Activated CD4-positive, alpha-beta T cell treated with anti-CD3 and anti-CD28 coated beads, Interleukin-2, amount 10 ng/mL, durations not matched to agents 7 days and 5 days (primary cell): ENCODE results near the gene EED. TPM values are rescaled to one million over a fixed set of nuclear protein-coding genes. Genes with fewer than 3 reads are reported as not detected.
"Not testable (repeated sequence)": the region's sequence is repeated elsewhere in the genome, so short reads cannot be mapped to it uniquely, and the experiment has no call there.

Experiments
- CTCF ChIA-PET: fragments of 350-600 bp; sonication (Branson Sonifier 250); formaldehyde crosslinking; loops from one replicate; lab custom pipeline; 2021; ENCODE audit warnings: antibody characterized with exemption; lab: Charles Lee
- POLR2A ChIA-PET: fragments of 350-600 bp; sonication (Branson Sonifier 250); formaldehyde crosslinking; loops from one replicate; lab custom pipeline; 2021; ENCODE audit warnings: antibody characterized with exemption; lab: Charles Lee
- DNase-seq: peaks from one replicate; pipeline ENCODE4 v3.0.0-alpha.2; 2020
- H3K27ac Mint-ChIP-seq: one replicate; pipeline ENCODE4 v1.8.0; 2021; ENCODE audit warnings: mild to moderate bottlenecking, moderate library complexity, mixed read lengths
- H3K27me3 Mint-ChIP-seq: one replicate; pipeline ENCODE4 v1.8.0; 2021; ENCODE audit warnings: mixed read lengths
- H3K36me3 Mint-ChIP-seq: one replicate; pipeline ENCODE4 v1.8.0; 2021; ENCODE audit warnings: low read depth, mixed read lengths
- H3K4me1 Mint-ChIP-seq: one replicate; pipeline ENCODE4 v1.8.0; 2021; ENCODE audit warnings: mixed read lengths
- H3K4me3 Mint-ChIP-seq: one replicate; pipeline ENCODE4 v1.8.0; 2021; ENCODE audit warnings: mild to moderate bottlenecking, moderate library complexity, mixed read lengths
- H3K9me3 Mint-ChIP-seq: one replicate; pipeline ENCODE4 v1.8.0; 2021; ENCODE audit warnings: mixed read lengths
- total RNA-seq, 2 experiments: library from RNA; stranded (reverse); gene quantifications; one replicate each; pipeline ENCODE4 v1.2.3, GENCODE V29; 2021

The EED gene
- total RNA-seq, 2 experiments from 2014 or later: 46.3 to 50.3 TPM

- Mint-ChIP-seq H3K36me3 (peaks cover 9% of the 10 kb centered on the region), H3K4me3 (no peak overlapping the region), H3K9me3 (no peaks in the 10 kb centered on the region), H3K27me3 (no peaks in the 10 kb centered on the region), H3K4me1 (peaks cover 54% of the 10 kb centered on the region), H3K27ac (no peak overlapping the region)
- ChIA-PET POLR2A (interaction anchor here (1.0 kb wide), 1 partner anchor 44 kb away, joined by 3 read pairs; the partner anchor contains the start of gene EED), CTCF (interaction anchor here (0.6 to 2.1 kb wide), 4 partner anchors 11 to 308 kb away, joined by 3 to 4 read pairs (median 4); no protein-coding TSS in a partner anchor)
- no peak for DNase-seq
These were observed 44.4 kb downstream of the EED start for GRCh38 chr11:86288776-86289507.

GRCh38 chr11:86289508-86290280 is 45.1 kb downstream of the EED start:
- H3K4me1 Mint-ChIP-seq: peaks cover 56% of the 10 kb centered on the region
- not testable (repeated sequence) for H3K27ac Mint-ChIP-seq, DNase-seq, H3K36me3 Mint-ChIP-seq, H3K9me3 Mint-ChIP-seq, H3K27me3 Mint-ChIP-seq, H3K4me3 Mint-ChIP-seq
- POLR2A ChIA-PET: interaction anchor here (1.0 kb wide), 1 partner anchor 45 kb away, joined by 3 read pairs; the partner anchor contains the start of gene EED
- CTCF ChIA-PET: interaction anchor here (2.1 kb wide), 1 partner anchor 11 kb away, joined by 4 read pairs; no protein-coding TSS in a partner anchor

- H3K27me3 Mint-ChIP-seq: peaks cover 2% of the 10 kb centered on the region
- H3K27ac Mint-ChIP-seq: no peak overlapping the region
- peaks cover 3% of the 10 kb centered on the region for H3K36me3 Mint-ChIP-seq
- peak; percentile 70 for DNase-seq
- CTCF ChIA-PET: interaction anchor here (0.6 to 2.8 kb wide), 15 partner anchors 9 to 514 kb away, joined by 3 to 18 read pairs (median 3); partner anchors contain the start of genes CCDC83 and HIKESHI
- POLR2A ChIA-PET: no interaction called here
- H3K9me3 Mint-ChIP-seq: no peaks in the 10 kb centered on the region
- H3K4me3 Mint-ChIP-seq: no peak overlapping the region
- H3K4me1 Mint-ChIP-seq: peaks cover 50% of the 10 kb centered on the region
These were observed 47.1 kb downstream of the EED start for GRCh38 chr11:86291466-86292262.

- POLR2A ChIA-PET: no interaction called here
- CTCF ChIA-PET: interaction anchor here (0.7 to 2.8 kb wide), 4 partner anchors 10 to 252 kb away, joined by 3 to 18 read pairs (median 4); partner anchors contain the start of gene HIKESHI
- H3K4me3 Mint-ChIP-seq: no peak overlapping the region
- no peaks in the 10 kb centered on the region for H3K9me3 Mint-ChIP-seq
- peak; percentile 19 for DNase-seq
- H3K36me3 Mint-ChIP-seq: no peaks in the 10 kb centered on the region
- H3K27ac Mint-ChIP-seq: peak overlapping the region; percentile 13
- peaks cover 2% of the 10 kb centered on the region for H3K27me3 Mint-ChIP-seq
- peaks cover 40% of the 10 kb centered on the region for H3K4me1 Mint-ChIP-seq
These were observed 48.5 kb downstream of the EED start for GRCh38 chr11:86292912-86293616.

- Mint-ChIP-seq H3K4me1 (peaks cover 31% of the 10 kb centered on the region), H3K27ac (no peak overlapping the region)
- POLR2A ChIA-PET: interaction anchor here (0.9 kb wide), 1 partner anchor 8 kb away, joined by 3 read pairs; the partner anchor contains the start of gene HIKESHI
These were observed 49.5 kb downstream of the EED start for GRCh38 chr11:86294026-86294425.

GRCh38 chr11:86301742-86302091 is 57.2 kb downstream of the EED start:
- ChIA-PET CTCF (interaction anchor here (0.6 to 1.4 kb wide), 4 partner anchors 10 to 260 kb away, joined by 3 to 8 read pairs (median 4); no protein-coding TSS in a partner anchor), POLR2A (no interaction called here)
- peak overlapping the region; percentile 100 for H3K4me3 Mint-ChIP-seq
- peaks cover 30% of the 10 kb centered on the region for H3K4me1 Mint-ChIP-seq
- H3K27ac Mint-ChIP-seq: peak overlapping the region; percentile 93
- no peaks in the 10 kb centered on the region for H3K27me3 Mint-ChIP-seq
- H3K9me3 Mint-ChIP-seq: peaks cover 2% of the 10 kb centered on the region
- peaks cover 10% of the 10 kb centered on the region for H3K36me3 Mint-ChIP-seq
- DNase-seq: no peak

More at GRCh38 chr11:86294026-86294425, 49.5 kb downstream of the EED start:
- Mint-ChIP-seq H3K36me3 (no peaks in the 10 kb centered on the region), H3K9me3 (no peaks in the 10 kb centered on the region), H3K27me3 (peaks cover 2% of the 10 kb centered on the region), H3K4me3 (no peak overlapping the region)
- no peak for DNase-seq
- CTCF ChIA-PET: interaction anchor here (1.1 to 2.8 kb wide), 5 partner anchors 9 to 439 kb away, joined by 3 to 18 read pairs (median 6); partner anchors contain the start of genes CCDC83 and HIKESHI

GRCh38 chr11:86302092-86302793 is 57.7 kb downstream of the EED start, which contains the start of gene HIKESHI:
Gene HIKESHI (plus strand): TSS chr11:86302240. CDS start chr11:86302449, 209 bp downstream.
- H3K9me3 Mint-ChIP-seq: peaks cover 2% of the 10 kb centered on the region
- no peaks in the 10 kb centered on the region for H3K27me3 Mint-ChIP-seq
- H3K4me1 Mint-ChIP-seq: peaks cover 30% of the 10 kb centered on the region
- peak within 1 kb of the TSS; percentile 100 for H3K4me3 Mint-ChIP-seq
- DNase-seq: peak; percentile 94
- H3K27ac Mint-ChIP-seq: peak within 1 kb of the TSS; percentile 93
- ChIA-PET CTCF (interaction anchor here (0.6 to 1.4 kb wide), 5 partner anchors 8 to 261 kb away, joined by 3 to 6 read pairs (median 3); no protein-coding TSS in a partner anchor), POLR2A (interaction anchor here (0.6 to 0.9 kb wide), 2 partner anchors 8 to 286 kb away, joined by 3 to 5 read pairs; no protein-coding TSS in a partner anchor)
- H3K36me3 Mint-ChIP-seq: peaks cover 10% of the 10 kb centered on the region

- H3K36me3 Mint-ChIP-seq: peaks cover 10% of the 10 kb centered on the region
- POLR2A ChIA-PET: no interaction called here
- peaks cover 30% of the 10 kb centered on the region for H3K4me1 Mint-ChIP-seq
- peak overlapping the region; percentile 93 for H3K27ac Mint-ChIP-seq
- CTCF ChIA-PET: interaction anchor here (1.4 kb wide), 3 partner anchors 9 to 11 kb away, joined by 4 to 6 read pairs (median 6); no protein-coding TSS in a partner anchor
- no peaks in the 10 kb centered on the region for H3K27me3 Mint-ChIP-seq
- H3K4me3 Mint-ChIP-seq: peak overlapping the region; percentile 100
- peaks cover 2% of the 10 kb centered on the region for H3K9me3 Mint-ChIP-seq
- no peak for DNase-seq
These were observed 58.7 kb downstream of the EED start for GRCh38 chr11:86303257-86303656.

GRCh38 chr11:86308710-86309109 is 64.2 kb downstream of the EED start:
- H3K4me1 Mint-ChIP-seq, POLR2A ChIA-PET, H3K9me3 Mint-ChIP-seq, H3K27ac Mint-ChIP-seq, H3K27me3 Mint-ChIP-seq, H3K4me3 Mint-ChIP-seq, DNase-seq, CTCF ChIA-PET: not testable (repeated sequence)
- H3K36me3 Mint-ChIP-seq: peaks cover 48% of the 10 kb centered on the region

- Mint-ChIP-seq H3K27me3 (no peaks in the 10 kb centered on the region), H3K27ac (no peak overlapping the region), H3K4me3 (no peak overlapping the region), H3K9me3 (no peaks in the 10 kb centered on the region), H3K36me3 (peaks cover 61% of the 10 kb centered on the region), H3K4me1 (peaks cover 5% of the 10 kb centered on the region)
- DNase-seq: no peak
- ChIA-PET CTCF (interaction anchor here (1.0 to 1.4 kb wide), 2 partner anchors 22 to 120 kb away, joined by 3 read pairs; no protein-coding TSS in a partner anchor), POLR2A (no interaction called here)
These were observed 69.2 kb downstream of the EED start for GRCh38 chr11:86313793-86314192.

- DNase-seq: no peak
- CTCF ChIA-PET: interaction anchor here (0.5 to 1.4 kb wide), 4 partner anchors 23 to 276 kb away, joined by 3 to 4 read pairs (median 3); no protein-coding TSS in a partner anchor
- Mint-ChIP-seq H3K36me3 (peaks cover 54% of the 10 kb centered on the region), H3K4me3 (no peak overlapping the region), H3K9me3 (no peaks in the 10 kb centered on the region), H3K27ac (no peak overlapping the region), H3K4me1 (peaks cover 3% of the 10 kb centered on the region), H3K27me3 (no peaks in the 10 kb centered on the region)
- POLR2A ChIA-PET: no interaction called here
These were observed 70.1 kb downstream of the EED start for GRCh38 chr11:86314636-86315035.
